NB4 (cell line): Measurements from ENCODE around the gene NT5E.

ENCODE experiments used
- CTCF ChIP-seq: IDR thresholded peaks from one replicate; pipeline ENCODE4 v1.5.1; 2012; ENCODE audit warnings: low read depth, low read length
- MAX ChIP-seq: IDR thresholded peaks from 2 replicates; pipeline ENCODE4 v1.6.1; 2011; ENCODE audit warnings: low read depth, low read length
- MYC ChIP-seq: IDR thresholded peaks from 2 replicates; pipeline ENCODE4 v1.6.1; 2011; ENCODE audit warnings: low read depth, low read length
- POLR2A ChIP-seq: IDR thresholded peaks from 2 replicates; pipeline ENCODE4 v1.6.1; 2011; ENCODE audit warnings: mild to moderate bottlenecking; ENCODE audit not compliant: insufficient read length; ENCODE audit errors: extremely low read depth

- no peak for TF ChIP-seq POLR2A
- TF ChIP-seq MAX = no peak
- TF ChIP-seq CTCF = no peak
- peak; percentile 33; the same call in 1 of the 2 replicates for TF ChIP-seq MYC
These were observed 11.3 kb downstream of the NT5E start for GRCh38 chr6:85460921-85461797.
